Endothelial cell of umbilical vein (primary cell): ENCODE measurements around the gene LHPP. TPM values are rescaled to one million over a fixed set of nuclear protein-coding genes. Genes with fewer than 3 reads are reported as not detected.

Experiments used
- BruUV-seq: library from RNA; stranded (reverse); fragments of 400-500 nt; replicated peaks from 2 replicates; lab custom pipeline; 2021; lab: Mats Ljungman, UMichigan
- CTCF ChIA-PET: fragments of 300-600, 350-600 bp; sonication (Branson Sonifier 250); formaldehyde crosslinking; loops from one replicate; lab custom pipeline; 2021; ENCODE audit warnings: antibody characterized with exemption, inconsistent platforms; lab: Charles Lee
- POLR2A ChIA-PET: fragments of 300-600, 350-600 bp; sonication (Branson Sonifier 250); formaldehyde crosslinking; loops from one replicate; lab custom pipeline; 2021; ENCODE audit warnings: antibody characterized with exemption, inconsistent platforms; lab: Charles Lee
- DNase-seq: peaks from one replicate; pipeline ENCODE4 v3.0.0-alpha.2; 2011; ENCODE audit warnings: low read depth, low spot score
- FAIRE-seq: peaks from 2 replicates; lab custom pipeline; 2011; peaks lifted over from hg19 to GRCh38; lab: Jason Lieb, UNC
- H2AFZ ChIP-seq: 2 replicates; pipeline ENCODE4 v1.6.0; 2012; ENCODE audit warnings: low read depth, low read length, control low read depth, inconsistent platforms
- H3K27ac ChIP-seq: 2 replicates; pipeline ENCODE4 v1.5.1; 2011; ENCODE audit warnings: low read depth, mild to moderate bottlenecking, control low read depth, low read length, moderate library complexity; ENCODE audit not compliant: insufficient read depth
- H3K27me3 ChIP-seq, 2 experiments: 2 replicates each; pipeline versions ENCODE4 v1.6.0 to v1.6.1; 2011; ENCODE audit warnings: low read length in 2 of 2, mixed read lengths in 1 of 2; ENCODE audit not compliant: control insufficient read depth in 2 of 2, insufficient read depth in 2 of 2
- H3K36me3 ChIP-seq, 2 experiments: 2 replicates in 1 of 2; 3 replicates in 1 of 2; pipeline ENCODE4 v1.5.1; 2011; ENCODE audit warnings: low read length in 2 of 2, mild to moderate bottlenecking in 1 of 2, moderate library complexity in 1 of 2; ENCODE audit not compliant: control insufficient read depth in 2 of 2, insufficient read depth in 2 of 2; ENCODE audit errors: extremely low read depth in 1 of 2
- H3K4me1 ChIP-seq: 3 replicates; pipeline ENCODE4 v1.5.1; 2011; ENCODE audit warnings: mild to moderate bottlenecking, low read length; ENCODE audit not compliant: control insufficient read depth, insufficient read depth; ENCODE audit errors: extremely low read depth
- H3K4me2 ChIP-seq: 2 replicates; pipeline ENCODE4 v1.6.1; 2011; ENCODE audit warnings: low read length, control low read depth, mixed read lengths; ENCODE audit not compliant: insufficient read depth
- H3K4me3 ChIP-seq, 3 experiments: fragments of 200-600 bp in 1 of 3; sonication (generic), shearing (Covaris generic) in 1 of 3; replicated peaks in 1 of 3; 2 replicates each; pipeline ENCODE4 v1.5.1; 2011 to 2016; ENCODE audit warnings: control low read depth in 3 of 3, low read length in 3 of 3, mild to moderate bottlenecking in 2 of 3, inconsistent platforms in 1 of 3, low read depth in 1 of 3, moderate library complexity in 1 of 3; ENCODE audit not compliant: insufficient read depth in 1 of 3
- H3K79me2 ChIP-seq: 2 replicates; pipeline ENCODE4 v1.6.0; 2012; ENCODE audit warnings: low read length, inconsistent platforms; ENCODE audit not compliant: control insufficient read depth, insufficient read depth
- H3K9ac ChIP-seq: replicated peaks from 2 replicates; pipeline ENCODE3; 2011; ENCODE audit warnings: low read length, control low read depth; ENCODE audit not compliant: insufficient read depth; ENCODE audit errors: extremely low read depth
- H3K9me1 ChIP-seq: replicated peaks from 3 replicates; pipeline ENCODE4 v1.6.0; 2011; ENCODE audit warnings: mild to moderate bottlenecking, low read length; ENCODE audit not compliant: control insufficient read depth, insufficient read depth; ENCODE audit errors: extremely low read depth
- H3K9me3 ChIP-seq: replicated peaks from 2 replicates; pipeline ENCODE4 v1.5.1; 2012; ENCODE audit warnings: low read length, inconsistent platforms; ENCODE audit not compliant: control insufficient read depth, insufficient read depth
- H4K20me1 ChIP-seq: replicated peaks from 2 replicates; pipeline ENCODE3; 2011; ENCODE audit warnings: mild to moderate bottlenecking, low read length; ENCODE audit not compliant: control insufficient read depth, insufficient read depth; ENCODE audit errors: extremely low read depth
- EZH2 ChIP-seq: IDR thresholded peaks from 2 replicates; pipeline ENCODE4 v1.6.1; 2012; ENCODE audit warnings: borderline replicate concordance, low read depth, mild to moderate bottlenecking, moderate library complexity, low read length, inconsistent platforms; ENCODE audit not compliant: severe bottlenecking
- FOS ChIP-seq: IDR thresholded peaks from 2 replicates; pipeline ENCODE4 v1.6.1; 2011; ENCODE audit warnings: mild to moderate bottlenecking, low read length, moderate library complexity, borderline replicate concordance; ENCODE audit not compliant: insufficient read depth
- POLR2A ChIP-seq: IDR thresholded peaks from 2 replicates; pipeline ENCODE4 v1.6.1; 2012; ENCODE audit warnings: low read depth, mild to moderate bottlenecking, control low read depth, low read length
- dilution Hi-C: fragments of 300-500 bp; cut with MboI; formaldehyde crosslinking; loops from one replicate; pipeline ENCODE4 v1.15.0; 2019; ENCODE audit warnings: low sequenced_read_pairs; ENCODE audit not compliant: extremely low pct_ligation_motif_present
- intact Hi-C: fragments of 100-400 bp; cut with micrococcal nuclease; formaldehyde crosslinking; loops from one replicate; pipeline ENCODE4 v1.10.0; 2022
- polyA plus RNA-seq, 4 experiments: library from polyadenylated mRNA; depleted of rRNA in 3 of 4; stranded (reverse) in 3 of 4; unstranded in 1 of 4; fragments of >200 nt; gene quantifications; 2 replicates each; pipeline versions ENCODE4 v1.2.1 to v1.2.3, GENCODE V29; 2011 to 2012; ENCODE audit warnings: missing spikeins in 1 of 4
- total RNA-seq: library from RNA; stranded (reverse); gene quantifications from 2 replicates; pipeline ENCODE4 v1.2.3, GENCODE V29; 2021
- TF ChIP-seq, protein P1 (sequence below), 2 donors: IDR thresholded peaks; 1 replicate in 1 of 2; 2 replicates in 1 of 2; pipeline ENCODE4 v1.5.1; 2011; ENCODE audit warnings: low read length in 2 of 2, mild to moderate bottlenecking in 2 of 2, moderate library complexity in 2 of 2, control low read depth in 1 of 2, inconsistent platforms in 1 of 2, low read depth in 1 of 2; ENCODE audit not compliant: insufficient read depth in 1 of 2; ENCODE audit errors: extremely low read depth in 1 of 2

LHPP gene
- total and polyA plus RNA-seq, 2 donors (not counting 3 experiments of a cell fraction or from before 2014, with no cell fraction given), result 5.8 to 11.2 TPM

DNA sequence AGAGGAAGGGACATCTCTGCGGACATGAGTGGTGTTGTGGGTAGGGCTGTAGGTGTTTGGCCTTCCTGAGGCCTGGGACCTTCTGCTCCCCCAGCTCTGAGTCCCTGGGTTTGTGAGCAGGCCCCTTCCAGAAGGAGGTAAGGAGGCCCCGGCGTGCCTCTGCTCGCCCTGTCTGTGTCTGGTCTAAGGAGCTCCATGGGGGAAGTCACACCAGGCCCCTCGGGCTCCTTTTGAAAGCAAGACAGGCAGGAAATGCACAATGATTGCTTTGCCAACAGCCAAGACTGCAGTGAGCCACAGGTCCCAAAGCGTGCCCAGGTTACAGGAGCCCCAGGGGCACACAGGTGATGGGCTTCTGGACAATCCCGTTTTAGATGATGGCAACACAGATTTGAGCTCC lies 193.1 kb downstream of the LHPP start:
- intact Hi-C loops, result no loop called here
- Histone ChIP-seq H3K9ac (no peak overlapping the region), H3K36me3 (no peaks in the 10 kb centered on the region), H3K79me2 (no peaks in the 10 kb centered on the region), H3K9me1 (no peaks in the 10 kb centered on the region), H3K4me1 (no peaks in the 10 kb centered on the region), H3K27ac (no peak overlapping the region), H3K4me3 (no peak overlapping the region), H3K4me2 (no peak overlapping the region), H4K20me1 (no peaks in the 10 kb centered on the region), H3K27me3 (no peaks in the 10 kb centered on the region), H3K9me3 (no peaks in the 10 kb centered on the region), H2AFZ (no peak overlapping the region)
- FAIRE-seq (no peak), DNase-seq (no peak)
- no TSS peak for BruUV-seq
- TF ChIP-seq, protein P1, sequence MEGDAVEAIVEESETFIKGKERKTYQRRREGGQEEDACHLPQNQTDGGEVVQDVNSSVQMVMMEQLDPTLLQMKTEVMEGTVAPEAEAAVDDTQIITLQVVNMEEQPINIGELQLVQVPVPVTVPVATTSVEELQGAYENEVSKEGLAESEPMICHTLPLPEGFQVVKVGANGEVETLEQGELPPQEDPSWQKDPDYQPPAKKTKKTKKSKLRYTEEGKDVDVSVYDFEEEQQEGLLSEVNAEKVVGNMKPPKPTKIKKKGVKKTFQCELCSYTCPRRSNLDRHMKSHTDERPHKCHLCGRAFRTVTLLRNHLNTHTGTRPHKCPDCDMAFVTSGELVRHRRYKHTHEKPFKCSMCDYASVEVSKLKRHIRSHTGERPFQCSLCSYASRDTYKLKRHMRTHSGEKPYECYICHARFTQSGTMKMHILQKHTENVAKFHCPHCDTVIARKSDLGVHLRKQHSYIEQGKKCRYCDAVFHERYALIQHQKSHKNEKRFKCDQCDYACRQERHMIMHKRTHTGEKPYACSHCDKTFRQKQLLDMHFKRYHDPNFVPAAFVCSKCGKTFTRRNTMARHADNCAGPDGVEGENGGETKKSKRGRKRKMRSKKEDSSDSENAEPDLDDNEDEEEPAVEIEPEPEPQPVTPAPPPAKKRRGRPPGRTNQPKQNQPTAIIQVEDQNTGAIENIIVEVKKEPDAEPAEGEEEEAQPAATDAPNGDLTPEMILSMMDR (IDR thresholded peaks at IDR 0.05; ENCODE audit: extremely low read depth in 1 of 2, insufficient read depth in 1 of 2, low read depth in 1 of 2, low read length in 2 of 2), result no peak
- TF ChIP-seq FOS (no peak), POLR2A (no peak), EZH2 (no peak)
- POLR2A ChIA-PET, result no interaction called here
- CTCF ChIA-PET, result interaction anchor here (0.7 kb wide), 1 partner anchor 87 kb away, joined by 3 read pairs; no protein-coding TSS in a partner anchor
- dilution Hi-C loops, result no loop called here
